IMR-90 (cell line): ENCODE data around the gene EPHB1. TPM values are rescaled to one million over a fixed set of nuclear protein-coding genes. Genes with fewer than 3 reads are reported as not detected.

Source experiments
- ATAC-seq: fragments of 200-7000 bp; cut with Tn5 transposase; 2 replicates; pipeline ENCODE4 v1.9.1; 2020; ENCODE audit warnings: low read depth, mild to moderate bottlenecking, moderate library complexity
- BruUV-seq: library from RNA; stranded (reverse); fragments of 400-500 nt; replicated peaks from 2 replicates; lab custom pipeline; 2021; lab: Mats Ljungman, UMichigan
- CTCF ChIA-PET: fragments of 300-600 bp; formaldehyde crosslinking; extraction: SDS; loops from one replicate; lab custom pipeline; 2021; ENCODE audit warnings: antibody characterized with exemption; lab: Yijun Ruan, JAX
- POLR2A ChIA-PET: fragments of 300-600 bp; sonication (Branson Sonifier 250); formaldehyde crosslinking; loops from one replicate; lab custom pipeline; 2022; ENCODE audit warnings: antibody characterized with exemption; ENCODE audit not compliant: unreplicated experiment; lab: Charles Lee
- DNase-seq: peaks from one replicate; pipeline ENCODE4 v3.0.0; 2013
- H2AFZ ChIP-seq: replicated peaks from 2 replicates; pipeline ENCODE3; 2013; ENCODE audit warnings: low read length, mild to moderate bottlenecking; ENCODE audit not compliant: poor library complexity
- H2AK5ac ChIP-seq: 2 replicates; pipeline ENCODE4 v1.6.1; 2013; ENCODE audit warnings: low read depth, low read length, inconsistent platforms
- H2AK9ac ChIP-seq: replicated peaks from 2 replicates; pipeline ENCODE3; 2013; ENCODE audit warnings: mild to moderate bottlenecking, low read depth, low read length, moderate library complexity; ENCODE audit not compliant: poor library complexity
- H2BK120ac ChIP-seq: 2 replicates; pipeline ENCODE4 v1.6.1; 2013; ENCODE audit warnings: low read depth, low read length, inconsistent platforms
- H2BK15ac ChIP-seq: 3 replicates; pipeline ENCODE4 v1.6.1; 2013; ENCODE audit warnings: low read depth, low read length, inconsistent platforms
- H2BK20ac ChIP-seq: 2 replicates; pipeline ENCODE4 v1.6.1; 2013; ENCODE audit warnings: low read depth, mild to moderate bottlenecking, inconsistent platforms, low read length, moderate library complexity
- H2BK5ac ChIP-seq: 2 replicates; pipeline ENCODE4 v1.6.1; 2013; ENCODE audit warnings: mild to moderate bottlenecking, low read depth, low read length, inconsistent platforms; ENCODE audit not compliant: poor library complexity, severe bottlenecking
- H3K14ac ChIP-seq: replicated peaks from 2 replicates; pipeline ENCODE4 v1.6.1; 2013; ENCODE audit warnings: low read depth, low read length, inconsistent platforms
- H3K18ac ChIP-seq: 2 replicates; pipeline ENCODE4 v1.6.1; 2013; ENCODE audit warnings: low read depth, low read length, control low read depth
- H3K23ac ChIP-seq: 2 replicates; pipeline ENCODE4 v1.6.1; 2013; ENCODE audit warnings: low read depth, low read length, inconsistent platforms
- H3K27ac ChIP-seq: 2 replicates; pipeline ENCODE4 v1.5.1; 2013; ENCODE audit warnings: mild to moderate bottlenecking, control low read depth, low read length; ENCODE audit not compliant: insufficient read depth
- H3K27me3 ChIP-seq: 2 replicates; pipeline ENCODE4 v1.6.1; 2013; ENCODE audit warnings: low read length; ENCODE audit not compliant: control insufficient read depth, insufficient read depth
- H3K36me3 ChIP-seq: 2 replicates; pipeline ENCODE4 v1.6.1; 2013; ENCODE audit warnings: low read length, mixed read lengths; ENCODE audit not compliant: control insufficient read depth, insufficient read depth
- H3K4ac ChIP-seq: 2 replicates; pipeline ENCODE4 v1.6.1; 2013; ENCODE audit warnings: low read depth, low read length, inconsistent platforms
- H3K4me1 ChIP-seq: 2 replicates; pipeline ENCODE4 v1.6.1; 2013; ENCODE audit warnings: low read length, mixed read lengths; ENCODE audit not compliant: control insufficient read depth, insufficient read depth
- H3K4me2 ChIP-seq: 2 replicates; pipeline ENCODE4 v1.6.1; 2013; ENCODE audit warnings: low read depth, mild to moderate bottlenecking, control low read depth, low read length, moderate library complexity
- H3K4me3 ChIP-seq: 2 replicates; pipeline ENCODE4 v1.5.1; 2013; ENCODE audit warnings: low read depth, mild to moderate bottlenecking, control low read depth, low read length, moderate library complexity; ENCODE audit not compliant: insufficient read depth
- H3K56ac ChIP-seq: 2 replicates; pipeline ENCODE4 v1.6.1; 2013; ENCODE audit warnings: low read length, inconsistent platforms; ENCODE audit not compliant: insufficient read depth; ENCODE audit errors: extremely low read depth
- H3K79me1 ChIP-seq, 2 experiments: 2 replicates each; pipeline ENCODE4 v1.6.1; 2013; ENCODE audit warnings: low read length in 2 of 2, inconsistent platforms in 1 of 2, low read depth in 1 of 2
- H3K9ac ChIP-seq: 2 replicates; pipeline ENCODE4 v1.6.1; 2013; ENCODE audit warnings: low read depth, low read length, control low read depth
- H3K9me1 ChIP-seq: 2 replicates; pipeline ENCODE4 v1.6.1; 2013; ENCODE audit warnings: low read length, inconsistent platforms; ENCODE audit not compliant: insufficient read depth
- H3K9me3 ChIP-seq: 2 replicates; pipeline ENCODE4 v1.6.1; 2013; ENCODE audit warnings: low read length; ENCODE audit not compliant: control insufficient read depth, insufficient read depth
- H4K20me1 ChIP-seq: 2 replicates; pipeline ENCODE4 v1.6.1; 2013; ENCODE audit warnings: low read length, inconsistent platforms; ENCODE audit not compliant: insufficient read depth
- H4K5ac ChIP-seq: 2 replicates; pipeline ENCODE4 v1.6.1; 2013; ENCODE audit warnings: mild to moderate bottlenecking, low read depth, low read length, control low read depth
- H4K8ac ChIP-seq, 2 experiments: 2 replicates each; pipeline ENCODE4 v1.6.1; 2013; ENCODE audit warnings: low read depth in 2 of 2, low read length in 2 of 2, control low read depth in 1 of 2, inconsistent platforms in 1 of 2
- H4K91ac ChIP-seq: 2 replicates; pipeline ENCODE4 v1.6.1; 2013; ENCODE audit warnings: low read depth, low read length, inconsistent platforms; ENCODE audit not compliant: insufficient read depth
- BHLHE40 ChIP-seq: fragments of 150-350 bp; IDR thresholded peaks from 2 replicates; pipeline ENCODE4 v1.6.1; 2016; ENCODE audit warnings: mild to moderate bottlenecking, low read depth, low read length
- CEBPB ChIP-seq: IDR thresholded peaks from 2 replicates; pipeline ENCODE4 v1.6.1; 2012; ENCODE audit warnings: low read depth, low read length, improper control_type of control experiment
- CHD1 ChIP-seq: IDR thresholded peaks from 2 replicates; pipeline ENCODE4 v1.6.1; 2012; ENCODE audit warnings: low read depth, low read length, improper control_type of control experiment
- CTCF ChIP-seq: conservative IDR thresholded peaks from 2 replicates; pipeline ENCODE4 v1.5.1; 2012; ENCODE audit warnings: mild to moderate bottlenecking, low read depth, low read length, improper control_type of control experiment
- ELK1 ChIP-seq: fragments of 150-350 bp; IDR thresholded peaks from 2 replicates; pipeline ENCODE4 v1.6.1; 2016; ENCODE audit warnings: low read depth, mild to moderate bottlenecking, low read length, moderate library complexity, borderline replicate concordance
- FOS ChIP-seq: fragments of 150-350 bp; IDR thresholded peaks from 2 replicates; pipeline ENCODE4 v1.6.1; 2016; ENCODE audit warnings: low read depth, low read length
- MAFK ChIP-seq: IDR thresholded peaks from 2 replicates; pipeline ENCODE4 v1.6.1; 2012; ENCODE audit warnings: low read depth, low read length, improper control_type of control experiment
- MAZ ChIP-seq: IDR thresholded peaks from 2 replicates; pipeline ENCODE4 v1.6.1; 2012; ENCODE audit warnings: low read depth, mild to moderate bottlenecking, low read length, improper control_type of control experiment, moderate library complexity, borderline replicate concordance
- POLR2A ChIP-seq: IDR thresholded peaks from 2 replicates; pipeline ENCODE4 v1.6.1; 2012; ENCODE audit warnings: mild to moderate bottlenecking, low read depth, low read length
- RAD21 ChIP-seq: IDR thresholded peaks from 2 replicates; pipeline ENCODE4 v1.6.1; 2012; ENCODE audit warnings: low read length, improper control_type of control experiment
- RCOR1 ChIP-seq: IDR thresholded peaks from 2 replicates; pipeline ENCODE4 v1.6.1; 2012; ENCODE audit warnings: mild to moderate bottlenecking, low read length, improper control_type of control experiment; ENCODE audit not compliant: insufficient replicate concordance
- RFX5 ChIP-seq: IDR thresholded peaks from 2 replicates; pipeline ENCODE4 v1.8.0; 2012; ENCODE audit warnings: low read depth, mild to moderate bottlenecking, low read length, moderate library complexity
- SMC3 ChIP-seq: fragments of 150-350 bp; IDR thresholded peaks from 2 replicates; pipeline ENCODE4 v1.6.1; 2016; ENCODE audit warnings: low read depth, mild to moderate bottlenecking, antibody characterized with exemption, low read length, moderate library complexity
- WGBS, 2 experiments: methylation state at CpG; one replicate each; pipeline versions ENCODE4 v1.1.5 to v1.1.7; 2013; ENCODE audit warnings: missing lambda C conversion rate in 2 of 2; ENCODE audit not compliant: insufficient read length in 1 of 2; ENCODE audit errors: extremely low coverage in 2 of 2; 5-methylcytosine and 5-hydroxymethylcytosine counted together
- dilution Hi-C: fragments of 300-500 bp; cut with HindIII; formaldehyde crosslinking; loops from one replicate; pipeline ENCODE4 v1.14.3; 2018; ENCODE audit warnings: low sequenced_read_pairs; ENCODE audit not compliant: unreplicated experiment
- in situ Hi-C: fragments of 300-500 bp; cut with MboI; formaldehyde crosslinking; loops from 3 replicates; pipeline ENCODE4 v1.14.3; 2019; ENCODE audit warnings: low sequenced_read_pairs, inconsistent platforms, mixed read lengths
- intact Hi-C: fragments of 100-400 bp; cut with micrococcal nuclease; formaldehyde crosslinking; loops from 2 replicates; pipeline ENCODE4 v1.10.0; 2022
- polyA plus RNA-seq, 3 experiments: library from polyadenylated mRNA; depleted of rRNA; stranded (reverse); fragments of >200 nt; gene quantifications; 2 replicates each; pipeline ENCODE4 v1.2.3, GENCODE V29; 2012; ENCODE audit warnings: low replicate concordance in 1 of 3
- total RNA-seq: library from RNA; depleted of rRNA; stranded (reverse); fragments of >200 nt; gene quantifications from 2 replicates; pipeline ENCODE4 v1.2.3, GENCODE V29; 2012

Gene EPHB1
- total and polyA plus RNA-seq, 2 of the 4 experiments (the other 2 are of a cell fraction): 0.17 to 0.36 TPM

- no peak overlapping the region for H3K4me2 ChIP-seq
- intact Hi-C loops (no loop called here), in situ Hi-C loops (no loop called here), dilution Hi-C loops (no loop called here)
- no peaks in the 10 kb centered on the region for H3K79me1 ChIP-seq
- TF ChIP-seq RFX5 (no peak), RCOR1 (no peak), SMC3 (no peak), MAFK (no peak), CHD1 (no peak), MAZ (no peak), POLR2A (no peak), BHLHE40 (no peak), CTCF (no peak), ELK1 (no peak), CEBPB (no peak), RAD21 (no peak), FOS (no peak)
- H3K9me3 ChIP-seq: no peaks in the 10 kb centered on the region
- H4K5ac ChIP-seq: no peak overlapping the region
- H2BK20ac ChIP-seq: no peak overlapping the region
- no peak overlapping the region for H3K9ac ChIP-seq
- ATAC-seq (no peak), DNase-seq (no peak)
- H3K4ac ChIP-seq: no peak overlapping the region
- H2AK9ac ChIP-seq: no peak overlapping the region
- no peak overlapping the region for H3K18ac ChIP-seq
- no peak overlapping the region for H2AK5ac ChIP-seq
- H2AFZ ChIP-seq: no peak overlapping the region
- H3K27ac ChIP-seq: no peak overlapping the region
- H3K36me3 ChIP-seq: no peaks in the 10 kb centered on the region
- no peak overlapping the region for H4K91ac ChIP-seq
- no peak overlapping the region for H3K14ac ChIP-seq
- H3K4me1 ChIP-seq: no peaks in the 10 kb centered on the region
- no peak overlapping the region for H2BK120ac ChIP-seq
- H4K20me1 ChIP-seq: no peaks in the 10 kb centered on the region
- no CpG with 5 or more reads among the region's 3 CpGs for WGBS, 2 experiments
- POLR2A ChIA-PET: no interaction called here
- H3K27me3 ChIP-seq: no peaks in the 10 kb centered on the region
- H2BK15ac ChIP-seq: no peak overlapping the region
- H2BK5ac ChIP-seq: no peak overlapping the region
- H4K8ac ChIP-seq: no peak overlapping the region
- H3K4me3 ChIP-seq: no peak overlapping the region
- H3K23ac ChIP-seq: no peak overlapping the region
- H3K9me1 ChIP-seq: no peaks in the 10 kb centered on the region
- no peak overlapping the region for H3K56ac ChIP-seq
- CTCF ChIA-PET: no interaction called here
- no TSS peak for BruUV-seq
Measured at GRCh38 chr3:134839422-134839821, 44.4 kb downstream of the EPHB1 start.
